ENCODE measurements around the gene HACL1.

GRCh38 chr3:15635121-15635661, 33.8 kb upstream of the HACL1 start:
- TF ChIP-seq CTCF (IDR thresholded peaks at IDR 0.05) (no peak), POLR2AphosphoS5 (IDR thresholded peaks at IDR 0.05; ENCODE audit: insufficient read depth in 1 of 2, low read depth in 1 of 2) (peak; percentile 26 to 55), POLR2A (IDR thresholded peaks at IDR 0.05) (no peak)
